Measurements from ENCODE around the gene MICU1. TPM values are rescaled to one million over a fixed set of nuclear protein-coding genes. Genes with fewer than 3 reads are reported as not detected.
"Not testable (repeated sequence)": the region's sequence is repeated elsewhere in the genome, so short reads cannot be mapped to it uniquely, and the experiment has no call there.

MICU1 gene
- total RNA-seq, 2 donors from 2014 or later = 30.9 to 36.0 TPM

GRCh38 chr10:72416661-72417060, 209.2 kb downstream of the MICU1 start:
- no peak overlapping the region for H3K27ac ChIP-seq
- H3K4me3 ChIP-seq = no peak overlapping the region
- H3K4me1 ChIP-seq = no peaks in the 10 kb centered on the region
- peaks cover 6% of the 10 kb centered on the region for H3K36me3 ChIP-seq
- no peaks in the 10 kb centered on the region for H3K27me3 ChIP-seq
- DNase-seq (ENCODE audit: low spot score) = no peak
- H3K9me3 ChIP-seq = peaks cover 0 to 11% of the 10 kb centered on the region in 2 donors
- TF ChIP-seq CTCF (IDR thresholded peaks at IDR 0.05) = no peak

GRCh38 chr10:72414642-72415041, 211.2 kb downstream of the MICU1 start:
- no peaks in the 10 kb centered on the region for H3K27me3 ChIP-seq
- DNase-seq (ENCODE audit: low spot score) = no peak
- no peak for TF ChIP-seq CTCF (IDR thresholded peaks at IDR 0.05)
- H3K4me1 ChIP-seq = no peaks in the 10 kb centered on the region
- H3K4me3 ChIP-seq = no peak overlapping the region
- H3K9me3 ChIP-seq = peaks cover 0 to 11% of the 10 kb centered on the region in 2 donors
- no peaks in the 10 kb centered on the region for H3K36me3 ChIP-seq
- no peak overlapping the region for H3K27ac ChIP-seq

GRCh38 chr10:72409167-72409566, 216.7 kb downstream of the MICU1 start:
- Histone ChIP-seq H3K27ac (no peak overlapping the region), H3K4me1 (no peaks in the 10 kb centered on the region)

GRCh38 chr10:72407927-72408600, 217.8 kb downstream of the MICU1 start:
- Histone ChIP-seq H3K27me3 (no peaks in the 10 kb centered on the region), H3K9me3 (no peaks in the 10 kb centered on the region), H3K4me1 (no peaks in the 10 kb centered on the region), H3K27ac (no peak overlapping the region), H3K4me3 (no peak overlapping the region), H3K36me3 (no peaks in the 10 kb centered on the region)
- TF ChIP-seq CTCF (IDR thresholded peaks at IDR 0.05) = no peak
- DNase-seq (ENCODE audit: low spot score) = no peak

More at GRCh38 chr10:72409167-72409566, 216.7 kb downstream of the MICU1 start:
- no peak overlapping the region for H3K4me3 ChIP-seq
- H3K36me3 ChIP-seq = no peaks in the 10 kb centered on the region
- no peak for TF ChIP-seq CTCF (IDR thresholded peaks at IDR 0.05)
- H3K27me3 ChIP-seq = no peaks in the 10 kb centered on the region
- no peak for DNase-seq (ENCODE audit: low spot score)
- peaks cover 0 to 6% of the 10 kb centered on the region in 2 donors for H3K9me3 ChIP-seq

GRCh38 chr10:72407471-72407870, 218.4 kb downstream of the MICU1 start:
- H3K27me3 ChIP-seq = no peaks in the 10 kb centered on the region
- H3K36me3 ChIP-seq = no peaks in the 10 kb centered on the region
- no peak overlapping the region for H3K27ac ChIP-seq
- H3K4me3 ChIP-seq = no peak overlapping the region
- no peak for TF ChIP-seq CTCF (IDR thresholded peaks at IDR 0.05)
- no peak for DNase-seq (ENCODE audit: low spot score)
- no peaks in the 10 kb centered on the region for H3K4me1 ChIP-seq
- H3K9me3 ChIP-seq = no peaks in the 10 kb centered on the region

GRCh38 chr10:72395581-72395980, 230.3 kb downstream of the MICU1 start:
- not testable (repeated sequence) for H3K4me3 ChIP-seq; H3K36me3 ChIP-seq; H3K4me1 ChIP-seq; DNase-seq (ENCODE audit: low spot score); H3K27ac ChIP-seq; H3K27me3 ChIP-seq; H3K9me3 ChIP-seq
